ENCODE results near the gene TIGD7.

- TF ChIP-seq TAF1 (IDR thresholded peaks at IDR 0.05; ENCODE audit: low read depth, low read length) (no peak), JUND (IDR thresholded peaks at IDR 0.05; ENCODE audit: low read length) (no peak), CTCF (IDR thresholded peaks at IDR 0.05; ENCODE audit: control extremely low read depth in 1 of 3, insufficient read depth in 1 of 3, low read depth in 1 of 3, low read length in 3 of 3) (no peak), MAX (IDR thresholded peaks at IDR 0.05) (no peak), EGR1 (IDR thresholded peaks at IDR 0.05; ENCODE audit: borderline replicate concordance, low read depth, low read length) (no peak), POLR2AphosphoS5 (IDR thresholded peaks at IDR 0.05; ENCODE audit: low read depth, low read length) (no peak), TBP (IDR thresholded peaks at IDR 0.05; ENCODE audit: low read depth, low read length) (no peak), SIN3A (conservative IDR thresholded peaks at IDR 0.05 in 1 of 2, IDR thresholded peaks at IDR 0.05 in 1 of 2; ENCODE audit: low read depth in 1 of 2, low read length in 2 of 2) (no peak), BCL11A (IDR thresholded peaks at IDR 0.05; ENCODE audit: low read depth in 2 of 2, low read length in 2 of 2) (no peak), CHD7 (IDR thresholded peaks at IDR 0.05; ENCODE audit: insufficient replicate concordance, low read length) (no peak)
These were observed 9.4 kb downstream of the TIGD7 start for GRCh38 chr16:3295783-3296182.
